Bronchial epithelial cell (primary cell): ENCODE data around the gene DGKK. TPM values are rescaled to one million over a fixed set of nuclear protein-coding genes. Genes with fewer than 3 reads are reported as not detected.

Experiments used
- DNase-seq: peaks from one replicate; pipeline ENCODE4 v3.0.0-alpha.2; 2010; ENCODE audit warnings: low read depth
- FAIRE-seq: peaks from 2 replicates; lab custom pipeline; 2011; peaks lifted over from hg19 to GRCh38; lab: Jason Lieb, UNC
- H3K27me3 ChIP-seq: 2 replicates; pipeline ENCODE4 v1.5.1; 2011; ENCODE audit warnings: low read length; ENCODE audit not compliant: control insufficient read depth, insufficient read depth
- H3K36me3 ChIP-seq: 2 replicates; pipeline ENCODE4 v1.5.1; 2011; ENCODE audit warnings: low read length; ENCODE audit not compliant: control insufficient read depth, insufficient read depth
- H3K4me3 ChIP-seq: 2 replicates; pipeline ENCODE4 v1.5.1; 2011; ENCODE audit warnings: mild to moderate bottlenecking, low read depth, low read length, control low read depth
- total RNA-seq: library from RNA; depleted of rRNA; stranded (reverse); fragments of >200 nt; gene quantifications from 2 replicates; pipeline ENCODE4 v1.2.1, GENCODE V29; 2014
- TF ChIP-seq, protein P1 (sequence below): IDR thresholded peaks from 2 replicates; pipeline ENCODE4 v1.5.1; 2011; ENCODE audit warnings: mild to moderate bottlenecking, moderate library complexity, low read length, control low read depth, inconsistent platforms; ENCODE audit not compliant: insufficient read depth, severe bottlenecking

The DGKK gene
- total RNA-seq, 1 donor from 2014 or later, result not detected

- DNase-seq (no peak), FAIRE-seq (no peak)
- TF ChIP-seq, protein P1, sequence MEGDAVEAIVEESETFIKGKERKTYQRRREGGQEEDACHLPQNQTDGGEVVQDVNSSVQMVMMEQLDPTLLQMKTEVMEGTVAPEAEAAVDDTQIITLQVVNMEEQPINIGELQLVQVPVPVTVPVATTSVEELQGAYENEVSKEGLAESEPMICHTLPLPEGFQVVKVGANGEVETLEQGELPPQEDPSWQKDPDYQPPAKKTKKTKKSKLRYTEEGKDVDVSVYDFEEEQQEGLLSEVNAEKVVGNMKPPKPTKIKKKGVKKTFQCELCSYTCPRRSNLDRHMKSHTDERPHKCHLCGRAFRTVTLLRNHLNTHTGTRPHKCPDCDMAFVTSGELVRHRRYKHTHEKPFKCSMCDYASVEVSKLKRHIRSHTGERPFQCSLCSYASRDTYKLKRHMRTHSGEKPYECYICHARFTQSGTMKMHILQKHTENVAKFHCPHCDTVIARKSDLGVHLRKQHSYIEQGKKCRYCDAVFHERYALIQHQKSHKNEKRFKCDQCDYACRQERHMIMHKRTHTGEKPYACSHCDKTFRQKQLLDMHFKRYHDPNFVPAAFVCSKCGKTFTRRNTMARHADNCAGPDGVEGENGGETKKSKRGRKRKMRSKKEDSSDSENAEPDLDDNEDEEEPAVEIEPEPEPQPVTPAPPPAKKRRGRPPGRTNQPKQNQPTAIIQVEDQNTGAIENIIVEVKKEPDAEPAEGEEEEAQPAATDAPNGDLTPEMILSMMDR, result no peak
- Histone ChIP-seq H3K36me3 (no peaks in the 10 kb centered on the region), H3K4me3 (no peak overlapping the region), H3K27me3 (no peaks in the 10 kb centered on the region)
These were observed 23.1 kb downstream of the DGKK start for GRCh38 chrX:50447535-50447934.

DNA sequence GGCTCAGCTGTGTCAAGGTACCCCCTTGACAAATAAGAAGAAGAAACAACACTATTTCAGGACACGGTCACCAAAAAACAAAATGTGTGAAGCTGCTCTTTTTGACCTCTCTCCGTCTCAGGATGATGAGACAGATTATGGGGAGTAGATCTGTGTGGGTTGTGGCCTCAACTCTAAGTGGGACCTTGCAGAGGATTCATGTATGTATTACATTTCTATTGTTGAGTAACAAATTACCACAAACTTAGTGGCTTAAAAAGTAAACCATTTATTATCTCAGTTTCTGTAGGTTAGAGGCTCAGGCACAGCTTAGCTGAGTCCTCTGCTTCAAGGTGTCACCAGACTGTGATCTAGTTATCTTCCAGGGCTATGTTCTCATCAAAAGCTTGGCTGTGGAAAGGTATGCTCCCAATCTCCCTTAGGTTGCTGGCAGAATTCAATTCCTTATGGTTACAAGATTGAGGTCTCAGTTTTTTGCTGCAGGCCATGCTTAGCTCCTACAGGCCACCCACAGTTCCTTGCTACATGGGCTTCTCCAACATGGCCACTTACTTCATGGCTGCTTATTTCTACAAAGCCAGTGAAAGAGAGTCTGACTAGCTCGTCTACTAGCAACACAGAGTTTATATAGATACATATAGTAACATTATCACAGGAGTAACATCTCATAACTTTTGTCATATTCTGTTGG lies 28.1 kb downstream of the DGKK start:
- FAIRE-seq, result no peak
- no peak overlapping the region for H3K4me3 ChIP-seq
- H3K36me3 ChIP-seq, result no peaks in the 10 kb centered on the region
- H3K27me3 ChIP-seq, result no peaks in the 10 kb centered on the region
- DNase-seq, result no peak
- TF ChIP-seq, protein P1, result no peak

DNA sequence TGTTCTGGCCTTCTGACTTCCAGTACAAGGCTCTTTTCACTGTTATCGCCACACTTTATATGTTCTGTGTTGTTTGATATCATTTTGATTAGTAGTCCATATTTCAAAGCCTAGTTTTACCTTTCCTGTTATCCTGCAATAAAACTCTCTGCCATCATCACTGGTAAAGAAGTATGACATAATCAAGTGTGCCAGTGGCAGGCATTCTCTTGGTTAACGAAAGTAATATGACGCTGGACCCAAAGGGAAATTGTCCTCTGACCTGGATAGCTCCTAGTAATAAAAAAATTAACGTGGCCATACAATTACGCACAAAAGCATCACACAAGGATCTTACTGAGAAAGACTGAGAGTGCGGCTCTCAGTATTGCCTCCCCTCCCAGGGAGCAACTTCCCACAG lies 33.8 kb downstream of the DGKK start:
- H3K36me3 ChIP-seq, result no peaks in the 10 kb centered on the region
- H3K27me3 ChIP-seq, result no peaks in the 10 kb centered on the region
- DNase-seq (no peak), FAIRE-seq (no peak)
- H3K4me3 ChIP-seq, result no peak overlapping the region
- TF ChIP-seq, protein P1, result no peak

DNA sequence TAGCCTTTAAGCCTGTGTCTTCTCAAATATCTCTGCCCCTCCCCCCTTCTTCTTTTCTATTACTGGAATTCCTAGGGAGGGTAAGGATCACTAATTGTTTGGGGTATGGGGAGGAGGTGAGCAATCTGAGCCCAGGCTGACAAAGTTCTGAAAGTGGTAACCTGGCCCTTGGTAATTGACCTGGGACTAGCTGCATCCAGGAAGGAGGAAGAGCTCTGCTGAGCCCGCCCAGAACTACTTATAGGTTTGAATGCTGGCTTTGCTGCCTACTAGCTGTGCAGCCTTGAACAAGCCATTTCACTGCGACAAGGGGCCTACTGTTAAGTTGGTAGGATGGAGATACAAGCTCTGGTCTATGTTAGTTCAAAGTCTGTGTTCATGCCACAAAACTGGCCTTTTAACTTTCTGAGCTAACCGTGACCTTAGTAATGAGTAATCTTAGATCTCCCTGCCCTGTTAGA lies 37.8 kb downstream of the DGKK start:
- no peaks in the 10 kb centered on the region for H3K36me3 ChIP-seq
- no peak for DNase-seq
- no peak for FAIRE-seq
- H3K27me3 ChIP-seq, result no peaks in the 10 kb centered on the region
- TF ChIP-seq, protein P1, result no peak
- no peak overlapping the region for H3K4me3 ChIP-seq

- TF ChIP-seq, protein P1, result no peak
- Histone ChIP-seq H3K36me3 (no peaks in the 10 kb centered on the region), H3K4me3 (no peak overlapping the region), H3K27me3 (no peaks in the 10 kb centered on the region)
- no peak for DNase-seq
- no peak for FAIRE-seq
These were observed 39.0 kb downstream of the DGKK start for GRCh38 chrX:50431623-50432022.
